Natural killer cell (primary cell): ENCODE measurements around the gene ASCC3. TPM values are rescaled to one million over a fixed set of nuclear protein-coding genes. Genes with fewer than 3 reads are reported as not detected.
A peak's percentile ranks its signal among the peaks of the same experiment; 100 is the strongest.

Experiments used
- ATAC-seq, 3 donors: fragments of 150-1000 bp in 2 of 3; fragments of 200-7000 bp in 1 of 3; cut with Tn5 transposase; 1 replicate in 1 of 3; 2 replicates in 2 of 3; pipeline ENCODE4 v1.10.0; 2021; ENCODE audit warnings: mild to moderate bottlenecking in 2 of 3, moderate library complexity in 2 of 3
- DNase-seq, 2 donors: peaks; one replicate each; pipeline versions ENCODE4 v3.0.0 to v3.0.0-alpha.2; 2013 to 2021; ENCODE audit warnings: mixed read lengths in 1 of 2
- H3K27ac ChIP-seq: one replicate; pipeline ENCODE4 v1.5.1; 2013; ENCODE audit warnings: mild to moderate bottlenecking, low read length
- H3K27me3 ChIP-seq: one replicate; pipeline ENCODE4 v1.6.1; 2013; ENCODE audit warnings: low read length; ENCODE audit not compliant: control insufficient read depth, insufficient read depth
- H3K36me3 ChIP-seq: one replicate; pipeline ENCODE4 v1.6.1; 2013; ENCODE audit warnings: low read length; ENCODE audit not compliant: control insufficient read depth, insufficient read depth
- H3K4me1 ChIP-seq: one replicate; pipeline ENCODE4 v1.6.1; 2013; ENCODE audit warnings: low read length; ENCODE audit not compliant: control insufficient read depth, insufficient read depth
- H3K4me3 ChIP-seq: one replicate; pipeline ENCODE4 v1.5.1; 2013; ENCODE audit warnings: low read length
- H3K9me3 ChIP-seq: one replicate; pipeline ENCODE4 v1.6.1; 2013; ENCODE audit warnings: low read length; ENCODE audit not compliant: control insufficient read depth, insufficient read depth
- H3K27ac Mint-ChIP-seq, 2 donors: one replicate each; pipeline ENCODE4 v1.8.0; 2022; ENCODE audit warnings: mild to moderate bottlenecking in 2 of 2, mixed read lengths in 2 of 2, moderate library complexity in 1 of 2
- H3K27me3 Mint-ChIP-seq, 2 donors: one replicate each; pipeline ENCODE4 v1.8.0; 2022; ENCODE audit warnings: low read depth in 2 of 2, mixed read lengths in 2 of 2
- H3K36me3 Mint-ChIP-seq: one replicate; pipeline ENCODE4 v1.8.0; 2022; ENCODE audit warnings: mixed read lengths
- H3K4me1 Mint-ChIP-seq, 2 donors: one replicate each; pipeline ENCODE4 v1.8.0; 2022; ENCODE audit warnings: mixed read lengths in 2 of 2
- H3K4me3 Mint-ChIP-seq: one replicate; pipeline ENCODE4 v1.8.0; 2022; ENCODE audit warnings: mild to moderate bottlenecking, moderate library complexity, mixed read lengths
- H3K9me3 Mint-ChIP-seq, 2 donors: one replicate each; pipeline ENCODE4 v1.8.0; 2022; ENCODE audit warnings: mixed read lengths in 2 of 2
- WGBS: methylation state at CpG from one replicate; pipeline ENCODE4 v1.1.7; 2013; ENCODE audit warnings: missing lambda C conversion rate; ENCODE audit not compliant: insufficient coverage; 5-methylcytosine and 5-hydroxymethylcytosine counted together
- intact Hi-C: fragments of 100-400 bp; cut with micrococcal nuclease; formaldehyde crosslinking; loops from one replicate; pipeline ENCODE4 v1.14.2; 2022
- total RNA-seq, 4 donors: library from RNA; stranded (reverse); fragments of 120-200 nt in 1 of 4; gene quantifications; one replicate each; pipeline versions ENCODE4 v1.2.3 to v1.2.4, GENCODE V29; 2013 to 2022
- TF ChIP-seq, protein P1 (sequence below): fragments of 200-600 bp; IDR thresholded peaks from one replicate; pipeline ENCODE4 v1.8.0; 2022; ENCODE audit warnings: antibody characterized with exemption

Gene ASCC3
- total RNA-seq, 3 donors from 2014 or later (not counting 1 experiment from before 2014, with no cell fraction given) = 42.3 to 50.0 (median 44.1) TPM

DNA sequence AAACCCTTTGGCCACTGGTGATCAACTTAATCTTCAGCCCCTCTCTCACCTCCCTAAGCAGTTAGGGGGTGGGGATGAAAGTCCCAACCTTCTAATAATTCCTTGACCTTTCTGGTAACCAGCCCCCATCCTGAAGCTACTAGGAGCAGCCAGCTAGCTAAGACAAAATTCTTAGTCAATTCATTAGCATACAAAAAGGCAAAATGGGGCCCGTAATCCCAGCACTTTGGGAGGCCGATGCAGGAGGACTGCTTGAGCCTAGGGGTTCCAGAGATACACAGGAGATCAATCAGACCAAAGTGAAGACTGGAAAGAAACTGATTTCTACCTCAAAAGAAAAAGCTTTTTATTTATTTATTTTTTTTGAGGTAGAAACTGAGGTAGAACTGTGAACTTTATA lies 1.8 kb downstream of the ASCC3 start:
- no peak for DNase-seq
- WGBS = 100% methylated on average over 2 of the region's 2 CpGs
- H3K27me3 ChIP-seq = no peaks in the 10 kb centered on the region
- H3K9me3 Mint-ChIP-seq = no peaks in the 10 kb centered on the region
- no peak overlapping the region for H3K4me3 ChIP-seq
- no peaks in the 10 kb centered on the region for H3K27me3 Mint-ChIP-seq
- H3K4me3 Mint-ChIP-seq = no peak overlapping the region
- no peak overlapping the region for H3K27ac ChIP-seq
- no peaks in the 10 kb centered on the region for H3K9me3 ChIP-seq
- H3K36me3 Mint-ChIP-seq = no peaks in the 10 kb centered on the region
- peak overlapping the region; percentile 19 to 98 for H3K27ac Mint-ChIP-seq
- no peaks in the 10 kb centered on the region for H3K36me3 ChIP-seq
- H3K4me1 ChIP-seq = peaks cover 9% of the 10 kb centered on the region
- ATAC-seq = no peak
- peaks cover 40 to 61% of the 10 kb centered on the region in 2 donors for H3K4me1 Mint-ChIP-seq
- intact Hi-C loops = no loop called here
- TF ChIP-seq, protein P1, sequence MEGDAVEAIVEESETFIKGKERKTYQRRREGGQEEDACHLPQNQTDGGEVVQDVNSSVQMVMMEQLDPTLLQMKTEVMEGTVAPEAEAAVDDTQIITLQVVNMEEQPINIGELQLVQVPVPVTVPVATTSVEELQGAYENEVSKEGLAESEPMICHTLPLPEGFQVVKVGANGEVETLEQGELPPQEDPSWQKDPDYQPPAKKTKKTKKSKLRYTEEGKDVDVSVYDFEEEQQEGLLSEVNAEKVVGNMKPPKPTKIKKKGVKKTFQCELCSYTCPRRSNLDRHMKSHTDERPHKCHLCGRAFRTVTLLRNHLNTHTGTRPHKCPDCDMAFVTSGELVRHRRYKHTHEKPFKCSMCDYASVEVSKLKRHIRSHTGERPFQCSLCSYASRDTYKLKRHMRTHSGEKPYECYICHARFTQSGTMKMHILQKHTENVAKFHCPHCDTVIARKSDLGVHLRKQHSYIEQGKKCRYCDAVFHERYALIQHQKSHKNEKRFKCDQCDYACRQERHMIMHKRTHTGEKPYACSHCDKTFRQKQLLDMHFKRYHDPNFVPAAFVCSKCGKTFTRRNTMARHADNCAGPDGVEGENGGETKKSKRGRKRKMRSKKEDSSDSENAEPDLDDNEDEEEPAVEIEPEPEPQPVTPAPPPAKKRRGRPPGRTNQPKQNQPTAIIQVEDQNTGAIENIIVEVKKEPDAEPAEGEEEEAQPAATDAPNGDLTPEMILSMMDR = no peak

DNA sequence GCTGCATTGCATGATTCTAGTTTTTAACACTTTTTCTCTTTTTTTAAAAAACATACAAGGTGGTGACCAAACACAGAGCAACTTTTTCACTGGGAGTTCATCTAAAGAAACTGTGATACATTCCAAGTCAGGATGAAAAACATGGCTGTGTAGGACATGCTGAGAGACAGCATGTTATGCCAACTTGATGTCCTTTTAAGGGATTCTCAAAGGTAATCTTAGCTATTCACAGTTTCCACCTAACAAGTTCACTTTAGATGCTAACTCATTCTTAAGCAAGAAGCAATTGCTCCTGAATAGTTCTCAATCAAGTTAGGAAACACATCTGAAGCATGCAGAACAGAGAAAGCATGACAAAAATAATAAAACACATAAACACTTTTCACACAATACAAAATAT lies 3.3 kb downstream of the ASCC3 start:
- Histone ChIP-seq H3K27me3 (no peaks in the 10 kb centered on the region), H3K4me1 (peaks cover 9% of the 10 kb centered on the region), H3K4me3 (no peak overlapping the region), H3K9me3 (no peaks in the 10 kb centered on the region), H3K36me3 (no peaks in the 10 kb centered on the region), H3K27ac (no peak overlapping the region)
- intact Hi-C loops = no loop called here
- Mint-ChIP-seq H3K9me3 (no peaks in the 10 kb centered on the region), H3K36me3 (no peaks in the 10 kb centered on the region), H3K4me3 (no peak overlapping the region), H3K27ac (no peak overlapping the region), H3K27me3 (no peaks in the 10 kb centered on the region), H3K4me1 (peaks cover 50 to 62% of the 10 kb centered on the region in 2 donors)
- TF ChIP-seq, protein P1 = no peak
- no peak for DNase-seq
- no peak for ATAC-seq

DNA sequence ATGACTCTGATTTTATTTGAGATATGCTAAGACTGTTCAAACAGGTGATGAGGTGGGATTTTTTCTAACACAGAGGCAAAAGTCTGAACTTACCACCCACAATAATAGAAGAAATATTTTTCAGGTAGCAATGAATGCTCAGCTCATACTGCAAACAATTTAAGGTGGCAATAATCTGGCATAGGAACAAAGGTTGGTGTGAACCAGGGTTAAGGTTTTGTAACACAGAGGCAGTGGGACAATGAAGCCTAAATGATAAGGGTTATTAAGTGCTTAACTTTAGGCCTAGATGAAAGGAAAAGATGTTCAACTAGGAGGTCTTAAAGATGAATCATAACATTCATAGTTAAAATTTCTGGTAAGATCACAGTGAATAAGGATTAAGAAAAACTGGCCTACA lies 4.9 kb downstream of the ASCC3 start:
- Mint-ChIP-seq H3K4me1 (peaks cover 38 to 47% of the 10 kb centered on the region in 2 donors), H3K4me3 (no peak overlapping the region), H3K36me3 (no peaks in the 10 kb centered on the region), H3K27me3 (no peaks in the 10 kb centered on the region), H3K9me3 (no peaks in the 10 kb centered on the region), H3K27ac (no peak overlapping the region)
- Histone ChIP-seq H3K36me3 (peaks cover 5% of the 10 kb centered on the region), H3K9me3 (no peaks in the 10 kb centered on the region), H3K27me3 (no peaks in the 10 kb centered on the region), H3K4me3 (no peak overlapping the region), H3K4me1 (peaks cover 3% of the 10 kb centered on the region), H3K27ac (no peak overlapping the region)
- DNase-seq = no peak
- intact Hi-C loops = no loop called here
- no peak for ATAC-seq
- TF ChIP-seq, protein P1 = no peak

DNA sequence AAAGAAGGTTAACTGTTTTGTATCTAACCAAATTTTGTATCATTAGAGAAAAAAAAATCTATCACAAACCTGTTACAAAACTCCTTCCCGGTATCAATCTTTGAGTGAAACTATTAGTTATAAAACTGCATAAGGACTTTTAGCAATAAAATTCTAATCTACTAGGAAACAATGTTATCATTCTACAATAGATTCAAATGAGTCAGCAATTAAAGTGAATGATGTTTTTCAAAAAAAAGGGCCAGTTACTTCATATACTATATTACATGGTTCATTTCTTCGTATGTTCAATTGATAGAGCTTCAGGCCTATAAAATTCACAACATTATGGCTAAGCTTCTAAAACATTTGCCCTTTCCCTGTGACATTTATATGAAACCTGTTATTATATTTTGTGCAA lies 15.6 kb downstream of the ASCC3 start:
- H3K9me3 ChIP-seq = no peaks in the 10 kb centered on the region
- H3K4me1 ChIP-seq = no peaks in the 10 kb centered on the region
- Mint-ChIP-seq H3K27me3 (no peaks in the 10 kb centered on the region), H3K27ac (no peak overlapping the region), H3K9me3 (no peaks in the 10 kb centered on the region), H3K36me3 (peaks cover 16% of the 10 kb centered on the region), H3K4me1 (peaks cover 12 to 15% of the 10 kb centered on the region in 2 donors), H3K4me3 (no peak overlapping the region)
- no peaks in the 10 kb centered on the region for H3K27me3 ChIP-seq
- no CpG with 5 or more reads among the region's 2 CpGs for WGBS
- intact Hi-C loops = no loop called here
- ATAC-seq = no peak
- no peak overlapping the region for H3K4me3 ChIP-seq
- no peak for DNase-seq
- TF ChIP-seq, protein P1 = no peak
- no peak overlapping the region for H3K27ac ChIP-seq
- peaks cover 36% of the 10 kb centered on the region for H3K36me3 ChIP-seq
